ENCODE results near the gene MOCS2. TPM values are rescaled to one million over a fixed set of nuclear protein-coding genes. Genes with fewer than 3 reads are reported as not detected.

Gene MOCS2
- total and polyA plus RNA-seq, 2 of the 8 experiments (the other 6 are each of a cell fraction or from before 2014, with no cell fraction given), result 6.7 to 16.1 TPM

- ChIA-PET POLR2A (ENCODE audit: partially characterized antibody) (no interaction called here), CTCF (ENCODE audit: partially characterized antibody) (interaction anchor here (0.6 to 7.2 kb wide), 6 partner anchors 28 to 1006 kb away, joined by 3 to 66 read pairs (median 3); no protein-coding TSS in a partner anchor)
- no peak overlapping the region for H2BK5ac ChIP-seq (ENCODE audit: low read depth, low read length)
- FAIRE-seq (no peak), DNase-seq (ENCODE audit: low read depth in 1 of 2, low spot score in 2 of 2) (no peak)
- no peak overlapping the region for H2AFZ ChIP-seq (ENCODE audit: low read length)
- H3K27ac ChIP-seq (ENCODE audit: low read depth, low read length), result no peak overlapping the region
- no peaks in the 10 kb centered on the region for H3K9me3 ChIP-seq (ENCODE audit: insufficient read depth in 2 of 2, low read depth in 1 of 2, low read length in 1 of 2)
- no peaks in the 10 kb centered on the region for H3K23me2 ChIP-seq (ENCODE audit: low read depth, low read length)
- no peak overlapping the region for H3K14ac ChIP-seq (ENCODE audit: insufficient read length)
- no peaks in the 10 kb centered on the region for H3K36me3 ChIP-seq (ENCODE audit: control insufficient read depth in 2 of 4, insufficient read depth in 4 of 4, low read length in 3 of 4)
- WGBS, 2 experiments (ENCODE audit: extremely low coverage in 1 of 2, insufficient coverage in 1 of 2, insufficient read length in 1 of 2, insufficient replicate concordance in 2 of 2, low coverage in 1 of 2, low lambda C conversion rate in 2 of 2, missing lambda C conversion rate in 1 of 2), result 85% methylated on average over 2 of the region's 2 CpGs; no CpG with 5 or more reads in 1 of the 2 experiments
- no peak overlapping the region for H3K9ac ChIP-seq (replicated peaks in 1 of 4; ENCODE audit: extremely low read depth in 1 of 4, low read depth in 3 of 4, low read length in 3 of 4)
- H3K18ac ChIP-seq (ENCODE audit: extremely low read depth, low read length), result no peak overlapping the region
- no peaks in the 10 kb centered on the region for H3K79me2 ChIP-seq (ENCODE audit: control insufficient read depth in 1 of 2, insufficient read depth in 2 of 2, low read length in 2 of 2)
- no peak overlapping the region for H3K4me3 ChIP-seq (ENCODE audit: extremely low read depth in 1 of 4, insufficient read depth in 2 of 4, low read depth in 3 of 4, low read length in 4 of 4)
- no peaks in the 10 kb centered on the region for H3K79me1 ChIP-seq (ENCODE audit: low read depth, low read length)
- no peaks in the 10 kb centered on the region for H3K27me3 ChIP-seq (replicated peaks in 1 of 4; ENCODE audit: control insufficient read depth in 3 of 4, extremely low read depth in 1 of 4, insufficient read depth in 3 of 4, low read length in 3 of 4)
- no peak overlapping the region for H4K8ac ChIP-seq (ENCODE audit: extremely low read depth, insufficient read depth, low read length)
- H3K23ac ChIP-seq (ENCODE audit: insufficient read length), result no peak overlapping the region
- H3K4ac ChIP-seq (replicated peaks; ENCODE audit: insufficient read length, low read depth, low read length), result no peak overlapping the region
- no peak overlapping the region for H2BK20ac ChIP-seq (ENCODE audit: low read length)
- H3K56ac ChIP-seq (replicated peaks; ENCODE audit: insufficient read length, low read depth, low read length), result no peak overlapping the region
- H3K4me1 ChIP-seq (replicated peaks in 1 of 4; ENCODE audit: control insufficient read depth in 3 of 4, insufficient read depth in 4 of 4, low read length in 3 of 4), result no peaks in the 10 kb centered on the region
- no peaks in the 10 kb centered on the region for H4K20me1 ChIP-seq (replicated peaks in 1 of 2; ENCODE audit: control insufficient read depth in 1 of 2, insufficient read depth in 2 of 2, low read length in 2 of 2)
- H2BK120ac ChIP-seq (replicated peaks; ENCODE audit: low read depth, low read length), result no peak overlapping the region
- H2AK5ac ChIP-seq (ENCODE audit: low read depth, low read length), result no peak overlapping the region
- H2BK12ac ChIP-seq (ENCODE audit: low read depth, low read length), result no peak overlapping the region
- H4K91ac ChIP-seq (replicated peaks; ENCODE audit: insufficient read length, low read length), result no peak overlapping the region
- H4K5ac ChIP-seq (ENCODE audit: insufficient read length, low read depth, low read length), result no peak overlapping the region
- H3K4me2 ChIP-seq (ENCODE audit: insufficient read depth in 1 of 2, low read depth in 2 of 2, low read length in 2 of 2), result no peak overlapping the region
- TF ChIP-seq MAX (IDR thresholded peaks at IDR 0.05), result no peak
- no peak overlapping the region for H2BK15ac ChIP-seq (ENCODE audit: low read length)
Measured at GRCh38 chr5:53092242-53092641, 17.3 kb downstream of the MOCS2 start.
